ENCODE results near the gene DCLK1. TPM values are rescaled to one million over a fixed set of nuclear protein-coding genes. Genes with fewer than 3 reads are reported as not detected.
A peak's percentile ranks its signal among the peaks of the same experiment; 100 is the strongest.

The DCLK1 gene
- total RNA-seq, 4 donors from 2014 or later, result 1.1 to 10.8 (median 6.7) TPM

DNA sequence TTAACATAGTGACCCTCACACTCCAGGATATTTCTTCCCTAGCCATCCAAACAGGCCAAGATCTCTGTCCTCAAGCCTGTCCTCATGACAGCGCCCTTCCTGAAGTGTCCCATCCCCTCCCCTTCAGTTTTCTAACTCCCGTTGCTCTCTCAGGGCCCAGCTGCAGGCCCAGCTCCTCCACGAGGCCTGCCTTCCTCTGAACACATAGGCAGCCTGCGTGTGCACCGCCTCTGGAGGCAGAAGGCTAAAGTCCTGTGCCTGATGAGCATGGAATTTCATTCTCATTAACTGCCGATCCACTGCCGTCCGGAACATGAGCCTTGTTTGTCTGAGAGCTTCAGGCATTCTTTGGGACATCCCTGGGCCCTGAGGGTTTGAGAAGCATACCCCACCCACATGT is 306.4 kb downstream of the DCLK1 start:
- in situ Hi-C loops (cut with MboI; ENCODE audit: low pct_ligation_motif_present in 1 of 4, low pct_unique_long_range_greater_than_20kb in 1 of 4, low sequenced_read_pairs in 3 of 4), result no loop called here
- no peak for TF ChIP-seq POLR2AphosphoS5 (IDR thresholded peaks at IDR 0.05)
- TF ChIP-seq POLR2A (IDR thresholded peaks at IDR 0.05), result no peak
- TF ChIP-seq EP300 (IDR thresholded peaks at IDR 0.05; ENCODE audit: low read depth), result no peak
- TF ChIP-seq, protein P1, sequence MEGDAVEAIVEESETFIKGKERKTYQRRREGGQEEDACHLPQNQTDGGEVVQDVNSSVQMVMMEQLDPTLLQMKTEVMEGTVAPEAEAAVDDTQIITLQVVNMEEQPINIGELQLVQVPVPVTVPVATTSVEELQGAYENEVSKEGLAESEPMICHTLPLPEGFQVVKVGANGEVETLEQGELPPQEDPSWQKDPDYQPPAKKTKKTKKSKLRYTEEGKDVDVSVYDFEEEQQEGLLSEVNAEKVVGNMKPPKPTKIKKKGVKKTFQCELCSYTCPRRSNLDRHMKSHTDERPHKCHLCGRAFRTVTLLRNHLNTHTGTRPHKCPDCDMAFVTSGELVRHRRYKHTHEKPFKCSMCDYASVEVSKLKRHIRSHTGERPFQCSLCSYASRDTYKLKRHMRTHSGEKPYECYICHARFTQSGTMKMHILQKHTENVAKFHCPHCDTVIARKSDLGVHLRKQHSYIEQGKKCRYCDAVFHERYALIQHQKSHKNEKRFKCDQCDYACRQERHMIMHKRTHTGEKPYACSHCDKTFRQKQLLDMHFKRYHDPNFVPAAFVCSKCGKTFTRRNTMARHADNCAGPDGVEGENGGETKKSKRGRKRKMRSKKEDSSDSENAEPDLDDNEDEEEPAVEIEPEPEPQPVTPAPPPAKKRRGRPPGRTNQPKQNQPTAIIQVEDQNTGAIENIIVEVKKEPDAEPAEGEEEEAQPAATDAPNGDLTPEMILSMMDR (IDR thresholded peaks at IDR 0.05), result no peak

DNA sequence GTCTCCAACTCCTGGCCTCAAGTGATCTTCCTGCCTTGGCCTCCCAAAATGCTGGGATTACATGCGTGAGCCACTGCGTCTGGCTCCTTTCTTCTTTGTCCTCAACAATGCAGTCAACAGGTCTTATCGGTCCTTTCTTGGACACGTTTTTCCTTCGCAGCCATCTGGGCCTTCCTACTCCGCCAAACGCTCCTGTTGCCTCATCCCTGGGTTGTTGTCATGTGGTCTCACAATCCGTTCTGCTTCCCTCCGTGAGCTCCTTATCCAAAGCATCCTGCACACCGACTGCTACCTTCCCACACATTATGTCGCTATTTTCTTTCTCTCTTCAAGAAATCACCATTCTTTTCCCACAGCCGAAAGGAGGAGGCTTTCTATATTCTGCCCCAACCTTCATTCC is 306.8 kb downstream of the DCLK1 start:
- Histone ChIP-seq H3K36me3 (no peaks in the 10 kb centered on the region), H3K4me1 (no peaks in the 10 kb centered on the region), H3K27me3 (no peaks in the 10 kb centered on the region), H3K4me3 (no peak overlapping the region), H3K9me3 (no peaks in the 10 kb centered on the region), H3K27ac (no peak overlapping the region)
- DNase-seq, result no peak
- intact Hi-C loops (cut with DNase I; ENCODE audit: low total_unique reads) (no loop called here), in situ Hi-C loops (cut with MboI; ENCODE audit: low pct_ligation_motif_present in 1 of 4, low pct_unique_long_range_greater_than_20kb in 1 of 4, low sequenced_read_pairs in 3 of 4) (no loop called here)
- TF ChIP-seq POLR2A (IDR thresholded peaks at IDR 0.05), result no peak
- TF ChIP-seq EP300 (IDR thresholded peaks at IDR 0.05; ENCODE audit: low read depth), result no peak
- TF ChIP-seq POLR2AphosphoS5 (IDR thresholded peaks at IDR 0.05), result no peak
- TF ChIP-seq, protein P1 (IDR thresholded peaks at IDR 0.05), result no peak
- WGBS, 2 donors (ENCODE audit: low coverage in 1 of 2), result 88 to 90% methylated on average over 10 to 12 of the region's 12 CpGs

More for the DNA sequence above, 306.4 kb downstream of the DCLK1 start:
- no peak overlapping the region for H3K27ac ChIP-seq
- H3K36me3 ChIP-seq, result no peaks in the 10 kb centered on the region
- no peaks in the 10 kb centered on the region for H3K4me1 ChIP-seq
- H3K4me3 ChIP-seq, result no peak overlapping the region
- DNase-seq, result no peak
- 84% methylated on average over 8 of the region's 8 CpGs; no CpG with 5 or more reads in 1 of the 2 donors for WGBS, 2 donors (ENCODE audit: low coverage in 1 of 2)
- no peaks in the 10 kb centered on the region for H3K27me3 ChIP-seq
- no peaks in the 10 kb centered on the region for H3K9me3 ChIP-seq
- intact Hi-C loops (cut with DNase I; ENCODE audit: low total_unique reads), result no loop called here

DNA sequence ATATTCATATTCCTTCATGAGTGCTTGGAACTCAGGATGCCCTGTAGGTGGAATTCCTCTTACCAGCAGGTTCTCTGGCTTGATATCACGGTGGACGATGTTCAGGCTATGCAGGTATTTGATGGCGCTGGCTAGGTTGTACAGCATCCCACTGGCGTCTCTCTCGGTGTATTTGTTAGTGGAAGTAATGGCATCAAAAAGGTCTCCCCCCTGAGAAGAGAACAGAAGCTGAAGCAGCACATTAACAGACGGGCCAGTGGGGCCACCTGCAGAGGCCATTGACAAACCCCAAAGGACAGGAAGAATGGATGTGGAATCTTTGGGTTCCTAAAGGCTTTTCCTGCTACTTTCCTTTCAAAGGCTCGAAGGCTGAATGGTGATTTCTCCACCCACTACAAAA is 308.5 kb downstream of the DCLK1 start:
- in situ Hi-C loops (cut with MboI; ENCODE audit: low pct_ligation_motif_present in 1 of 4, low pct_unique_long_range_greater_than_20kb in 1 of 4, low sequenced_read_pairs in 3 of 4), result no loop called here
- WGBS, 2 donors (ENCODE audit: low coverage in 1 of 2), result 79 to 100% methylated on average over 3 to 7 of the region's 7 CpGs

GRCh38 chr13:35818633-35819067 is 312.5 kb downstream of the DCLK1 start:
- intact Hi-C loops (cut with DNase I; ENCODE audit: low total_unique reads) (no loop called here), in situ Hi-C loops (cut with MboI; ENCODE audit: low pct_ligation_motif_present in 1 of 4, low pct_unique_long_range_greater_than_20kb in 1 of 4, low sequenced_read_pairs in 3 of 4) (no loop called here)
- no peak for TF ChIP-seq EP300 (IDR thresholded peaks at IDR 0.05; ENCODE audit: low read depth)
- TF ChIP-seq, protein P1 (IDR thresholded peaks at IDR 0.05), result peak; percentile 41 to 72 (median 61)
- DNase-seq, result no peak
- Histone ChIP-seq H3K36me3 (no peaks in the 10 kb centered on the region), H3K27ac (no peak overlapping the region), H3K4me1 (no peaks in the 10 kb centered on the region), H3K27me3 (no peaks in the 10 kb centered on the region), H3K4me3 (no peak overlapping the region), H3K9me3 (no peaks in the 10 kb centered on the region)
- WGBS, 2 donors (ENCODE audit: low coverage in 1 of 2), result 36 to 49% methylated on average over 1 to 3 of the region's 3 CpGs

More for the DNA sequence above, 308.5 kb downstream of the DCLK1 start:
- no peaks in the 10 kb centered on the region for H3K4me1 ChIP-seq
- no peak for TF ChIP-seq EP300 (IDR thresholded peaks at IDR 0.05; ENCODE audit: low read depth)
- TF ChIP-seq, protein P1 (IDR thresholded peaks at IDR 0.05), result no peak
- TF ChIP-seq POLR2AphosphoS5 (IDR thresholded peaks at IDR 0.05), result no peak
- no peak for TF ChIP-seq POLR2A (IDR thresholded peaks at IDR 0.05)
- intact Hi-C loops (cut with DNase I; ENCODE audit: low total_unique reads), result no loop called here
- no peak for DNase-seq
- no peaks in the 10 kb centered on the region for H3K36me3 ChIP-seq
- H3K9me3 ChIP-seq, result no peaks in the 10 kb centered on the region
- no peaks in the 10 kb centered on the region for H3K27me3 ChIP-seq
- no peak overlapping the region for H3K4me3 ChIP-seq
- no peak overlapping the region for H3K27ac ChIP-seq
